ENCODE data around the gene TBC1D5.

DNA sequence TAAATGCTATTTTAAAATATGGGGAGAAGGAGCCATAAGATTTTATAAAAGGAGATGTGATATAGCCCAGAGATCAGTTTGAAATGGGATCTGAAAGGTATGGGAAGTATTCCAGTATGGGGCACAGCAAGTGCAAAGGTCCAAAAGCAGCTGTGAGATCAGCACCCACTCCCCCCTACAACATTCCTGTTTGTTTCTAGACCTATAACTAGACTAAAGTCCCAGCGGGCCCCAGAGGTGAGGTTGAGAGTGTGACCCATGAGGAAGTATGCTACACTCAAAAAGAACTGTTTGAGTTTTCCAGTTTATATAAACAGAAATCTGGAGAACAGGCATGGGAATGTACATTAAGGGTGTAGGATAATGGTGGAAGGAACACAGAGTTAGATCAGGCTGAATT, 152.5 kb downstream of the TBC1D5 start:
- TF ChIP-seq, protein P1, sequence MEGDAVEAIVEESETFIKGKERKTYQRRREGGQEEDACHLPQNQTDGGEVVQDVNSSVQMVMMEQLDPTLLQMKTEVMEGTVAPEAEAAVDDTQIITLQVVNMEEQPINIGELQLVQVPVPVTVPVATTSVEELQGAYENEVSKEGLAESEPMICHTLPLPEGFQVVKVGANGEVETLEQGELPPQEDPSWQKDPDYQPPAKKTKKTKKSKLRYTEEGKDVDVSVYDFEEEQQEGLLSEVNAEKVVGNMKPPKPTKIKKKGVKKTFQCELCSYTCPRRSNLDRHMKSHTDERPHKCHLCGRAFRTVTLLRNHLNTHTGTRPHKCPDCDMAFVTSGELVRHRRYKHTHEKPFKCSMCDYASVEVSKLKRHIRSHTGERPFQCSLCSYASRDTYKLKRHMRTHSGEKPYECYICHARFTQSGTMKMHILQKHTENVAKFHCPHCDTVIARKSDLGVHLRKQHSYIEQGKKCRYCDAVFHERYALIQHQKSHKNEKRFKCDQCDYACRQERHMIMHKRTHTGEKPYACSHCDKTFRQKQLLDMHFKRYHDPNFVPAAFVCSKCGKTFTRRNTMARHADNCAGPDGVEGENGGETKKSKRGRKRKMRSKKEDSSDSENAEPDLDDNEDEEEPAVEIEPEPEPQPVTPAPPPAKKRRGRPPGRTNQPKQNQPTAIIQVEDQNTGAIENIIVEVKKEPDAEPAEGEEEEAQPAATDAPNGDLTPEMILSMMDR (IDR thresholded peaks at IDR 0.05) = no peak
- TF ChIP-seq POLR2A (IDR thresholded peaks at IDR 0.05) = no peak
- no peak for TF ChIP-seq EP300 (IDR thresholded peaks at IDR 0.05)
- no peak for TF ChIP-seq POLR2AphosphoS5 (IDR thresholded peaks at IDR 0.05)

All from sigmoid colon (tissue), 4 donors.